T-helper 1 cell treated with Interleukin-12 subunit alpha and Interleukin-12 subunit beta and Interleukin-4 antibody, amounts not matched to agents 30 ng/mL and 1 ng/mL, for 36 hours (primary cell): Measurements from ENCODE around the gene ZNF286A. TPM values are rescaled to one million over a fixed set of nuclear protein-coding genes. Genes with fewer than 3 reads are reported as not detected.
"Not testable (repeated sequence)": the region's sequence is repeated elsewhere in the genome, so short reads cannot be mapped to it uniquely, and the experiment has no call there.

Experiments used
- intact Hi-C: fragments of 100-400 bp; cut with micrococcal nuclease; formaldehyde crosslinking; loops from one replicate; pipeline ENCODE4 v1.15.1; 2024
- total RNA-seq: library from RNA; stranded (reverse); gene quantifications from 2 replicates; pipeline ENCODE4 v1.2.3, GENCODE V29; 2022

ZNF286A gene
- total RNA-seq, 1 donor from 2014 or later: 32.7 TPM

DNA sequence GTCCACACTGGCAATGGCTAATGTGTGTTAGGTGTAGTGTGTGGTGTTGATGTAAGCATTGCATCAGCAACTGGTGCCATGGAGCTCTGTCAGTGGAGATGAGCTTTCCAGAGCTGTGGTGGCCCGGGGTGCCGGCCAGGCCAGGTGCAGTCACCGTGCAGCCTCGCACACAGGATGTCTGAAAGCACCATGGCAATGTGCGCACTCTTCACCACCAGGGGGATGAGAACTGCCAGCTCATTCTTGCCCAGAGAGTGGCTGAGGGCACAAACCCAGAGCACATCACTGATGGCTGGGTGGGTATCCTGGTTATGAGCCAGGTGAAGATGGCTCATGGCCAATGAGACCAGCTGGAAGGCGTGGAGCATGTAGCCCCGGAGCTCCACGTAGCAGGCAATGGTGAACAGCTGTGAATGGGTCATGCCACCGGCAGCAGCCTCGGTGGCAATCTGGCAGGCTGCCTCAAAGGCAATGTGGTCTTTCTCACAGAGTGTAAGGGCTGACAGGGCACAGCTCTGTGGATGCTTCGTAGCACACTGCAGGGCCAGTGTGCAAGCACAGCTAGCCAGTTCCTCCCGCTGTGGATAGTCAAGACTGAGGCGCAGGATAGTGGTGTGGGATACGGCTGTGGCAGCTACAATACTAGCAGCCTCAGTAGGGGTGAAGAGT, 69.4 kb downstream of the ZNF286A start:
- intact Hi-C loops: not testable (repeated sequence)

Other genes starting within 250 kb of the ZNF286A start
- 4.8 and 9.4 TPM in 2 replicates for gene CDRT4, start 232.1 kb upstream of the ZNF286A start, total RNA-seq
- 15.1 and 18.4 TPM in 2 replicates for gene TVP23C, start 136.3 kb upstream of the ZNF286A start, total RNA-seq
- 3.6 and 4.6 TPM in 2 replicates for gene FBXW10B, start 80.0 kb upstream of the ZNF286A start, total RNA-seq
- 51.3 and 52.2 TPM in 2 replicates for gene TRIM16, start 15.4 kb upstream of the ZNF286A start, total RNA-seq
- gene TBC1D26, start 32.5 kb downstream of the ZNF286A start, total RNA-seq: 0.25 TPM in 1 of 2 replicates, not detected in the other
- 0.12 and 0.20 TPM in 2 replicates for gene ADORA2B, start 245.4 kb downstream of the ZNF286A start, total RNA-seq